Progenitor cell of endocrine pancreas (in vitro differentiated cells): ENCODE results near the gene NELFA. TPM values are rescaled to one million over a fixed set of nuclear protein-coding genes. Genes with fewer than 3 reads are reported as not detected.
A peak's percentile ranks its signal among the peaks of the same experiment; 100 is the strongest.

Experiments used
- DNase-seq: peaks from one replicate; pipeline ENCODE4 v3.0.0; 2021; ENCODE audit warnings: low spot score; ENCODE audit not compliant: unreplicated experiment
- H3K27ac Mint-ChIP-seq: 2 replicates; pipeline ENCODE4 v1.8.0; 2021; ENCODE audit warnings: mild to moderate bottlenecking, moderate library complexity, mixed read lengths
- H3K27me3 Mint-ChIP-seq: 2 replicates; pipeline ENCODE4 v1.8.0; 2021; ENCODE audit warnings: mixed read lengths
- H3K36me3 Mint-ChIP-seq: 2 replicates; pipeline ENCODE4 v1.8.0; 2022; ENCODE audit warnings: mixed read lengths; ENCODE audit not compliant: insufficient read depth
- H3K4me1 Mint-ChIP-seq: 2 replicates; pipeline ENCODE4 v1.8.0; 2021; ENCODE audit warnings: low read depth, mixed read lengths
- H3K4me3 Mint-ChIP-seq: 2 replicates; pipeline ENCODE4 v1.8.0; 2021; ENCODE audit warnings: low read depth, mild to moderate bottlenecking, moderate library complexity, mixed read lengths
- H3K9me3 Mint-ChIP-seq: 2 replicates; pipeline ENCODE4 v1.8.0; 2021; ENCODE audit warnings: low read depth, mixed read lengths
- microRNA-seq: library from miRNA; unstranded; fragments of <30 nt; microRNA quantifications from one replicate; pipeline ENCODE4 v1.1.0, GENCODE V29; 2020; ENCODE audit warnings: borderline number of aligned reads; ENCODE audit not compliant: unreplicated experiment
- total RNA-seq: library from RNA; stranded (reverse); gene quantifications from 2 replicates; pipeline ENCODE4 v1.2.1, GENCODE V29; 2021
- TF ChIP-seq, protein P1 (sequence below): fragments of 200-600 bp; sonication (generic); IDR thresholded peaks from one replicate; pipeline ENCODE4 v1.5.0; 2021; ENCODE audit warnings: antibody characterized with exemption, mild to moderate bottlenecking; ENCODE audit not compliant: unreplicated experiment

NELFA gene
- total RNA-seq, 1 donor from 2014 or later: 52.5 TPM

GRCh38 chr4:1932736-1933135 is 76.0 kb downstream of the NELFA start:
- no peaks in the 10 kb centered on the region for H3K9me3 Mint-ChIP-seq
- H3K4me1 Mint-ChIP-seq: no peaks in the 10 kb centered on the region
- H3K36me3 Mint-ChIP-seq: peaks cover 15% of the 10 kb centered on the region
- no peak overlapping the region for H3K27ac Mint-ChIP-seq
- DNase-seq: no peak
- no peaks in the 10 kb centered on the region for H3K27me3 Mint-ChIP-seq
- TF ChIP-seq, protein P1, sequence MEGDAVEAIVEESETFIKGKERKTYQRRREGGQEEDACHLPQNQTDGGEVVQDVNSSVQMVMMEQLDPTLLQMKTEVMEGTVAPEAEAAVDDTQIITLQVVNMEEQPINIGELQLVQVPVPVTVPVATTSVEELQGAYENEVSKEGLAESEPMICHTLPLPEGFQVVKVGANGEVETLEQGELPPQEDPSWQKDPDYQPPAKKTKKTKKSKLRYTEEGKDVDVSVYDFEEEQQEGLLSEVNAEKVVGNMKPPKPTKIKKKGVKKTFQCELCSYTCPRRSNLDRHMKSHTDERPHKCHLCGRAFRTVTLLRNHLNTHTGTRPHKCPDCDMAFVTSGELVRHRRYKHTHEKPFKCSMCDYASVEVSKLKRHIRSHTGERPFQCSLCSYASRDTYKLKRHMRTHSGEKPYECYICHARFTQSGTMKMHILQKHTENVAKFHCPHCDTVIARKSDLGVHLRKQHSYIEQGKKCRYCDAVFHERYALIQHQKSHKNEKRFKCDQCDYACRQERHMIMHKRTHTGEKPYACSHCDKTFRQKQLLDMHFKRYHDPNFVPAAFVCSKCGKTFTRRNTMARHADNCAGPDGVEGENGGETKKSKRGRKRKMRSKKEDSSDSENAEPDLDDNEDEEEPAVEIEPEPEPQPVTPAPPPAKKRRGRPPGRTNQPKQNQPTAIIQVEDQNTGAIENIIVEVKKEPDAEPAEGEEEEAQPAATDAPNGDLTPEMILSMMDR: no peak
- H3K4me3 Mint-ChIP-seq: no peak overlapping the region

Small RNA genes lying within 50 kb of the gene (microRNA-seq; reads per million reads assigned to microRNA genes)
- gene MIR943: 8.4 reads per million, percentile 12 among the genes with 10 or more reads in this experiment

Other genes with a start within 250 kb of the NELFA start
- 169 and 185 TPM in 2 replicates for gene FGFR3, start 215.7 kb downstream of the NELFA start, total RNA-seq
- gene LETM1, start 152.8 kb downstream of the NELFA start, total RNA-seq: 46.1 and 51.2 TPM in 2 replicates
- 212 and 214 TPM in 2 replicates for gene NSD2, start 137.6 kb downstream of the NELFA start, total RNA-seq
- 20.7 and 21.8 TPM in 2 replicates for gene NAT8L, start 50.4 kb upstream of the NELFA start, total RNA-seq
- 18.1 and 18.3 TPM in 2 replicates for gene HAUS3, start 233.1 kb upstream of the NELFA start, total RNA-seq
- gene POLN, start 233.1 kb upstream of the NELFA start, total RNA-seq: 5.0 and 5.9 TPM in 2 replicates